Epidermal melanocyte (primary cell): ENCODE data around the gene AP1M2.
"Not testable (repeated sequence)": the region's sequence is repeated elsewhere in the genome, so short reads cannot be mapped to it uniquely, and the experiment has no call there.

ENCODE experiments used
- DNase-seq: peaks from one replicate; pipeline ENCODE4 v3.0.0; 2011; ENCODE audit warnings: low spot score; ENCODE audit not compliant: insufficient read length

Gene AP1M2

GRCh38 chr19:10543059-10543419 lies 44.1 kb downstream of the AP1M2 start:
- DNase-seq, result no peak

- DNase-seq, result not testable (repeated sequence)
Measured at GRCh38 chr19:10539016-10539415, 48.1 kb downstream of the AP1M2 start.

- DNase-seq, result no peak
Measured at GRCh38 chr19:10538204-10538983, 48.7 kb downstream of the AP1M2 start.

GRCh38 chr19:10537668-10538067 lies 49.4 kb downstream of the AP1M2 start:
- DNase-seq, result no peak

GRCh38 chr19:10535613-10536012 lies 51.5 kb downstream of the AP1M2 start:
- no peak for DNase-seq

- peak; percentile 26 for DNase-seq
Measured at GRCh38 chr19:10533646-10534386, 53.3 kb downstream of the AP1M2 start.

- no peak for DNase-seq
Measured at GRCh38 chr19:10532457-10532856, 54.7 kb downstream of the AP1M2 start.

GRCh38 chr19:10526887-10527286 lies 60.2 kb downstream of the AP1M2 start:
- DNase-seq, result not testable (repeated sequence)

GRCh38 chr19:10525636-10526035 lies 61.5 kb downstream of the AP1M2 start:
- DNase-seq, result peak; percentile 7

GRCh38 chr19:10523135-10523636 lies 63.9 kb downstream of the AP1M2 start:
- DNase-seq, result peak; percentile 10
